H1 (cell line): ENCODE results near the gene PLOD1. TPM values are rescaled to one million over a fixed set of nuclear protein-coding genes. Genes with fewer than 3 reads are reported as not detected.

Source experiments
- CHD7 ChIP-seq: fragments of 300-600 bp; sonication (generic); IDR thresholded peaks from 2 replicates; pipeline ENCODE4 v1.7.1; 2012; ENCODE audit warnings: low read length, moderate library complexity, mild to moderate bottlenecking, inconsistent platforms; ENCODE audit not compliant: insufficient replicate concordance
- E2F6 ChIP-seq: IDR thresholded peaks from 2 replicates; pipeline ENCODE4 v1.6.1; 2012; ENCODE audit warnings: inconsistent platforms
- EP300 ChIP-seq, 2 experiments: IDR thresholded peaks; 1 replicate in 1 of 2; 2 replicates in 1 of 2; pipeline ENCODE4 v1.6.1; 2011 to 2012; ENCODE audit warnings: low read depth in 2 of 2, low read length in 2 of 2, mild to moderate bottlenecking in 2 of 2, borderline replicate concordance in 1 of 2, inconsistent platforms in 1 of 2, moderate library complexity in 1 of 2
- HDAC6 ChIP-seq: IDR thresholded peaks from one replicate; pipeline ENCODE4 v1.7.1; 2012; ENCODE audit warnings: low read depth, mild to moderate bottlenecking, inconsistent platforms, low read length, moderate library complexity
- MAFK ChIP-seq: IDR thresholded peaks from 2 replicates; pipeline ENCODE4 v1.6.1; 2012; ENCODE audit warnings: low read depth, mild to moderate bottlenecking, improper control_type of control experiment, low read length
- RFX5 ChIP-seq: IDR thresholded peaks from 2 replicates; pipeline ENCODE4 v1.6.1; 2011; ENCODE audit warnings: low read depth, low read length, improper control_type of control experiment, borderline replicate concordance
- SP1 ChIP-seq: IDR thresholded peaks from 2 replicates; pipeline ENCODE4 v1.6.1; 2011; ENCODE audit warnings: low read depth, low read length
- TCF12 ChIP-seq: IDR thresholded peaks from 2 replicates; pipeline ENCODE4 v1.6.1; 2011; ENCODE audit warnings: low read depth, mild to moderate bottlenecking, low read length
- USF2 ChIP-seq: IDR thresholded peaks from 2 replicates; pipeline ENCODE4 v1.6.1; 2011; ENCODE audit warnings: low read length, improper control_type of control experiment
- YY1 ChIP-seq: IDR thresholded peaks from 2 replicates; pipeline ENCODE4 v1.6.1; 2011; ENCODE audit warnings: low read depth, mild to moderate bottlenecking, low read length
- polyA plus RNA-seq, 7 experiments: library from polyadenylated mRNA; depleted of rRNA in 3 of 7; stranded (reverse) in 5 of 7; unstranded in 2 of 7; fragments of >200 nt in 5 of 7; fragments of 200-250 nt in 2 of 7; gene quantifications; 1 replicate in 5 of 7; 2 replicates in 1 of 7; 4 replicates in 1 of 7; pipeline versions ENCODE4 v1.2.1 to v1.2.3, GENCODE V29; 2011 to 2013; ENCODE audit warnings: missing spikeins in 2 of 7, mixed read lengths in 2 of 7
- total RNA-seq: library from RNA; stranded (reverse); fragmentation: NEBNext Ultra II Directional; extraction: Animal tissue kit (Norgen Biotek cat#: 25700); gene quantifications from 2 replicates; pipeline ENCODE4 v1.2.1, GENCODE V29; 2021

Gene PLOD1
- total and polyA plus RNA-seq, 2 of the 8 experiments (the other 6 are each of a cell fraction or from before 2014, with no cell fraction given), result 44.9 to 51.8 TPM

GRCh38 chr1:11957897-11958296, 23.4 kb downstream of the PLOD1 start (continued):
- TF ChIP-seq CHD7, result no peak
- no peak for TF ChIP-seq MAFK
- no peak for TF ChIP-seq USF2
- no peak for TF ChIP-seq EP300 (IDR thresholded peaks at IDR 0.05; ENCODE audit: borderline replicate concordance in 1 of 2, low read depth in 2 of 2, low read length in 2 of 2)
- TF ChIP-seq YY1, result no peak
- TF ChIP-seq TCF12, result no peak
- no peak for TF ChIP-seq SP1
- no peak for TF ChIP-seq RFX5
- TF ChIP-seq HDAC6, result no peak
- no peak for TF ChIP-seq E2F6
